Stimulated activated CD8-positive, alpha-beta memory T cell treated with anti-CD3 and anti-CD28 coated beads, Interleukin-2, amount 100 ng/mL, for 1 hour (primary cell): ENCODE results near the gene TSC22D3.

Experiments
- DNase-seq, 2 donors: peaks; one replicate each; pipeline ENCODE4 v3.0.0-alpha.2; 2020; ENCODE audit warnings: low read depth in 2 of 2

The TSC22D3 gene

GRCh38 chrX:107760304-107761077 lies 15.1 kb downstream of the TSC22D3 start:
- no peak for DNase-seq

GRCh38 chrX:107758231-107758766 lies 17.3 kb downstream of the TSC22D3 start:
- no peak for DNase-seq

- DNase-seq, result no peak
Observed at GRCh38 chrX:107755721-107756120, 19.9 kb downstream of the TSC22D3 start.

- no peak for DNase-seq
Observed at GRCh38 chrX:107753187-107753586, 22.4 kb downstream of the TSC22D3 start.

GRCh38 chrX:107752714-107753113 lies 22.9 kb downstream of the TSC22D3 start:
- no peak for DNase-seq

- DNase-seq, result no peak
Observed at GRCh38 chrX:107752043-107752442, 23.5 kb downstream of the TSC22D3 start.

GRCh38 chrX:107750861-107751445 lies 24.6 kb downstream of the TSC22D3 start:
- DNase-seq, result no peak

- DNase-seq, result no peak
Observed at GRCh38 chrX:107750263-107750662, 25.3 kb downstream of the TSC22D3 start.

GRCh38 chrX:107748506-107748905 lies 27.1 kb downstream of the TSC22D3 start:
- DNase-seq, result no peak

GRCh38 chrX:107747596-107748161 lies 27.9 kb downstream of the TSC22D3 start:
- no peak for DNase-seq

GRCh38 chrX:107744868-107745267 lies 30.7 kb downstream of the TSC22D3 start:
- no peak for DNase-seq

- DNase-seq, result no peak
Observed at GRCh38 chrX:107743995-107744394, 31.6 kb downstream of the TSC22D3 start.

- no peak for DNase-seq
Observed at GRCh38 chrX:107742700-107743191, 32.8 kb downstream of the TSC22D3 start.

- DNase-seq, result no peak
Observed at GRCh38 chrX:107741404-107741790, 34.2 kb downstream of the TSC22D3 start.

GRCh38 chrX:107739541-107739940 lies 36.0 kb downstream of the TSC22D3 start:
- DNase-seq, result no peak

- no peak for DNase-seq
Observed at GRCh38 chrX:107738768-107739167, 36.8 kb downstream of the TSC22D3 start.

GRCh38 chrX:107738272-107738671 lies 37.3 kb downstream of the TSC22D3 start:
- no peak for DNase-seq

- DNase-seq, result no peak
Observed at GRCh38 chrX:107736781-107737531, 38.6 kb downstream of the TSC22D3 start.

GRCh38 chrX:107734646-107735045 lies 40.9 kb downstream of the TSC22D3 start:
- no peak for DNase-seq

GRCh38 chrX:107733686-107734085 lies 41.9 kb downstream of the TSC22D3 start:
- DNase-seq, result no peak

- no peak for DNase-seq
Observed at GRCh38 chrX:107731831-107732502, 43.6 kb downstream of the TSC22D3 start.
